ENCODE measurements around the gene PIKFYVE.

GRCh38 chr2:208278549-208278948 is 12.5 kb downstream of the PIKFYVE start:
- TF ChIP-seq CTCF (IDR thresholded peaks at IDR 0.05; ENCODE audit: insufficient read depth, low read depth, low read length) (no peak), EZH2 (IDR thresholded peaks at IDR 0.05; ENCODE audit: insufficient read depth, low read length) (no peak)

Measured in astrocyte (in vitro differentiated cells and primary cell).